HG02759 (cell line): ENCODE results near the gene HOTAIR.

ENCODE experiments used
- ATAC-seq: cut with Tn5 transposase; IDR thresholded peaks from one replicate; pipeline ENCODE4 v1.9.1; 2021; ENCODE audit warnings: mild to moderate bottlenecking, moderate library complexity; ENCODE audit not compliant: unreplicated experiment

Gene HOTAIR

GRCh38 chr12:53930591-53931255 is 44.0 kb downstream of the HOTAIR start:
- ATAC-seq, result no peak

DNA sequence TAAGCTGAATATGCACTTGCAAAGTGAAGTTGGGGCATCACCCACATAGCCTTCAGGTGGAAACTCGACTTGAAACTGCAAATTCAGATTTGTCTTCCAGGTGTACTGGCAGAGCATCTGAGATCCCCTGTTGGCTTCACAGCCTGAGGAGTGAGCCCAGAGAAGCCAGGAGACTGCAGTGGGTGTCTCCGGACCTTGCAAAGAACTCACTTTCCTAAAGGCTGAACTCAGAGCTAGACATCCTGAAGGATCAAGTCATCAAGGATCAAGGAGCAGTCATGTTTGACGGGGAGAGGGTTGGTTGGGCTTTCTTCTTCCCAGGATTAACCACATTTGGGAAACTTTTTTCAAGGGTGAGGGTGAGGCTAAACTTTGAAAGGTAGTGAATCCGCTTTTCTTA is 45.2 kb downstream of the HOTAIR start:
- ATAC-seq, result no peak

GRCh38 chr12:53928054-53928835 is 46.5 kb downstream of the HOTAIR start:
- no peak for ATAC-seq

DNA sequence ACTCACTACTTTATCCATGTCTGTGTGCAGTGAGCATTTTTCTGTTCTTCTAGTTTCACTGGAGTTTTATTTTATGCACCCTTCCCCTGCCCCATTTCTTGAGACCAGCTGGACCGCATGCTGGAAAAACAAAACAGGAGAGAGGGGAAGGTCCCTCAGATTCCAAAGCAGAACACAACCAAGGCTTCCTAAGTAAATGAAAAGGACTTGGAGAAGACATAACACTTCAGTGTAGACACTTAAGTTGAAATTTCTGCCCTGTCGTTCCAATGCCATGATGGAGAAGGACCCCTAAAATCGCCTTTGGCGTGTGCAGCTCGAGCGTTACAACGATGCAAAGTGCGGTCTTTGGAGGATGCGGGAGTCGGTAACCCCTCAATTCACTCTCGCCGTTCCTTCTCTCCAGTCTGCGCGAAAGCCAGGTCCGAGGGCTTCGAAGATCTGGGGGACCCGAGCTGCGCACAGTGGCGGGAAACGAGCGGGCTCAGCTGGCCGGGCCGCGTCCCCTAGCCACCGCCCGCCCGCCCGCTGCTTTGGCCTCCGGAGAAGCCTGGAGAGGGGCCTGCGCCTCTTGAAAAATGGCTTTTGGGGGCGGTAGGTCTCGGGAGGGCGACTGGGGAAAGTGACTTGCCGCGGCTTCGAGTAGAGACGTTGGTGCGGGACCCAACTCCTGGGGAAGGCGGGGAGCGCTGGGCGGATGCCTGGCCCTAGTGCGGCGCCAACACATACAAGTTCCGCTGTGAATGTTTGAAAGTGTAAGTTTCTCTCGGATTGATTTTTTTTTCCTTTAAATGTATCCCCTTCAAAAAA is 47.3 kb downstream of the HOTAIR start:
- ATAC-seq, result no peak

DNA sequence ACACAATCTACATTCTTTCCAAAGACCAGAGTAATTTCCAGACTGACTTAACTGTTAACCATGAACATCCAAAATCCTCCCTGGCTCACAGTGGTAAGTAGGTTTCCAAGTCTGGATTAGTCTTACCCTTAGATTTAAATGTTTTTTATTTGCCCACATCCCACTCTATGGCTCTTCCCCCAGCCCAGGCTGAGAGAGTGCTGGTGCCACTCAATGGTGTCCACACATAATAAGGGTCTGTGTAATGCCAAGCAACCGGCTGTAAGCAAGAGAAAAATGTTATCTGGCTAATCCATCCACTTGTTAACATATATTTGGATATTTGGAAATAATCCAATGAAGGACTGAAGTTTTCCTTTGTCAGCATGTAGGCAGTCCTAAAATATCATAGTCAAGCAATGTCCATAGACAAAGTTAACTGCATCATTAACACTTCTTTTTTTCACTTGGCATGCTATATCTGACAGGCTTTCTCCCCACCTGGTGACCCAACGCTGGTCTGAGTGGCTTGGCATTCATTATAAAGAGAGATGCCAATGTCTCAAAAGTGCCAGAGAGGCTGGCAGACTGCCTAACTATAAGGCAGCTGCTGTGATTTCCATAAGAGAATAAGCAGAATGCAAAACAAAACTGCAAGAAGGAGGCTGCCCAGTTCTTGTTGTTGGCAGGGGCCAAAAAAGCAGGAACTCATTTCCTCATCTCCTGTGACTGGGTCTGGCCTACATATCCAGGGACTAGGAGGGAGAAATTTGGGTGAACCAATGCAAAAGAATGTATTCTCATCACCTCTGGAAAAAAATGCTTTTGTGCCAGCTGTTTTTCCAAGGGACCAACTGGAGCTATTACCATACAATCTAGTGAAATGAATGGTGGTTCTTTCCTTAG is 50.0 kb downstream of the HOTAIR start:
- ATAC-seq, result no peak

- ATAC-seq, result no peak
Measured at GRCh38 chr12:53916788-53917655, 57.7 kb downstream of the HOTAIR start.
